Colonic mucosa (tissue), 4 donors: ENCODE measurements around the gene VPREB3. TPM values are rescaled to one million over a fixed set of nuclear protein-coding genes. Genes with fewer than 3 reads are reported as not detected.
A peak's percentile ranks its signal among the peaks of the same experiment; 100 is the strongest.

Experiments used
- DNase-seq: peaks from one replicate; pipeline ENCODE4 v3.0.0-alpha.2; 2020
- H3K27ac ChIP-seq: fragments of 200-600 bp; one replicate; pipeline ENCODE4 v1.8.0; 2021
- H3K27me3 ChIP-seq: fragments of 200-600 bp; one replicate; pipeline ENCODE4 v1.8.0; 2021
- H3K36me3 ChIP-seq: fragments of 200-600 bp; one replicate; pipeline ENCODE4 v1.8.0; 2021
- H3K4me1 ChIP-seq: fragments of 200-600 bp; one replicate; pipeline ENCODE4 v1.8.0; 2021; ENCODE audit warnings: mild to moderate bottlenecking
- H3K4me3 ChIP-seq: fragments of 200-600 bp; one replicate; pipeline ENCODE4 v1.8.0; 2021
- H3K9ac ChIP-seq, 2 donors: one replicate each; pipeline ENCODE4 v1.7.0; 2013; ENCODE audit warnings: control low read depth in 2 of 2, low read depth in 2 of 2, low read length in 2 of 2
- H3K9me3 ChIP-seq: fragments of 200-600 bp; one replicate; pipeline ENCODE4 v1.8.0; 2021
- intact Hi-C: fragments of 100-400 bp; cut with DNase I; formaldehyde crosslinking; loops from one replicate; pipeline ENCODE4 v1.14.1; 2022
- total RNA-seq, 2 donors: library from RNA; stranded (reverse); fragmentation: NEBNext Ultra II Directional in 1 of 2; extraction: Animal tissue kit (Norgen Biotek cat#: 25700) in 1 of 2; gene quantifications; one replicate each; pipeline ENCODE4 v1.2.1, GENCODE V29; 2021
- TF ChIP-seq, protein P1 (sequence below): fragments of 200-600 bp; IDR thresholded peaks from one replicate; pipeline ENCODE4 v1.8.0; 2022; ENCODE audit warnings: antibody characterized with exemption, mild to moderate bottlenecking
- donor health status: healthy.
- donor health status: DM: no; HTN: no; CAD: no.
- donor health status: DM: no; HTN: no; CAD: no.

The VPREB3 gene
- total RNA-seq, 2 donors from 2014 or later = 1.2 to 1.9 TPM

- H3K27me3 ChIP-seq = no peaks in the 10 kb centered on the region
- H3K27ac ChIP-seq = peak within 1 kb of the TSS; percentile 77
- peaks cover 10% of the 10 kb centered on the region for H3K4me1 ChIP-seq
- TF ChIP-seq, protein P1, sequence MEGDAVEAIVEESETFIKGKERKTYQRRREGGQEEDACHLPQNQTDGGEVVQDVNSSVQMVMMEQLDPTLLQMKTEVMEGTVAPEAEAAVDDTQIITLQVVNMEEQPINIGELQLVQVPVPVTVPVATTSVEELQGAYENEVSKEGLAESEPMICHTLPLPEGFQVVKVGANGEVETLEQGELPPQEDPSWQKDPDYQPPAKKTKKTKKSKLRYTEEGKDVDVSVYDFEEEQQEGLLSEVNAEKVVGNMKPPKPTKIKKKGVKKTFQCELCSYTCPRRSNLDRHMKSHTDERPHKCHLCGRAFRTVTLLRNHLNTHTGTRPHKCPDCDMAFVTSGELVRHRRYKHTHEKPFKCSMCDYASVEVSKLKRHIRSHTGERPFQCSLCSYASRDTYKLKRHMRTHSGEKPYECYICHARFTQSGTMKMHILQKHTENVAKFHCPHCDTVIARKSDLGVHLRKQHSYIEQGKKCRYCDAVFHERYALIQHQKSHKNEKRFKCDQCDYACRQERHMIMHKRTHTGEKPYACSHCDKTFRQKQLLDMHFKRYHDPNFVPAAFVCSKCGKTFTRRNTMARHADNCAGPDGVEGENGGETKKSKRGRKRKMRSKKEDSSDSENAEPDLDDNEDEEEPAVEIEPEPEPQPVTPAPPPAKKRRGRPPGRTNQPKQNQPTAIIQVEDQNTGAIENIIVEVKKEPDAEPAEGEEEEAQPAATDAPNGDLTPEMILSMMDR = peak; percentile 85
- DNase-seq = peak; percentile 90
- H3K36me3 ChIP-seq = no peaks in the 10 kb centered on the region
- peak within 1 kb of the TSS; percentile 80 for H3K4me3 ChIP-seq
- no peaks in the 10 kb centered on the region for H3K9me3 ChIP-seq
- intact Hi-C loops = loop anchor here (5.0 kb wide), 1 partner anchor 79 kb away; no protein-coding TSS in a partner anchor
- H3K9ac ChIP-seq = peak within 1 kb of the TSS; percentile 94 to 95
Measured at GRCh38 chr22:23767673-23768548, 13.7 kb upstream of the VPREB3 start, which contains the start of gene CHCHD10. Gene CHCHD10, minus strand, starts transcription at chr22:23767972. Its CDS starts 98 bp downstream, at chr22:23767874.

DNA sequence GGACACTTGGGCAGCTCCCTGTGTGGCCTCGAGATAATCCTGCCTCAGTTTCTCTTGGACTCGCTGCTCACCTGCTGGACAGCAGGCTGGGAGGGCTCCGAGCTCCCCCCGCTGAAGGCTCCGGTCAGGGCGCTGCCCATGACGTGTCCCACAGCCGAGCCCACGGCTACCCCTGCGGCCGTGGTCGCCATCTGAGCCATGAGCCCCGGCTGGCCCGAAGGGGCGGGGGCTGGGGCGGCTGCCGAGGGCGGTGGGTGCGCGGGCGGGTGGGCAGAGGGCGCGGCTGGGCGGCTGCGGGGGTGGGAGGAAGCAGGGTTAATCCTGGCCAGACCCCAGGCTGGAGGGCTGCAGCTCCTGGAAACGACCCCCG is 13.1 kb upstream of the VPREB3 start:
- intact Hi-C loops = loop anchor here (5.0 kb wide), 1 partner anchor 80 kb away; no protein-coding TSS in a partner anchor
- peak overlapping the region; percentile 80 for H3K4me3 ChIP-seq
- H3K9me3 ChIP-seq = no peaks in the 10 kb centered on the region
- peak overlapping the region; percentile 94 to 95 for H3K9ac ChIP-seq
- peaks cover 10% of the 10 kb centered on the region for H3K4me1 ChIP-seq
- no peak for DNase-seq
- no peaks in the 10 kb centered on the region for H3K27me3 ChIP-seq
- H3K27ac ChIP-seq = peak overlapping the region; percentile 77
- TF ChIP-seq, protein P1 = no peak
- H3K36me3 ChIP-seq = no peaks in the 10 kb centered on the region

DNA sequence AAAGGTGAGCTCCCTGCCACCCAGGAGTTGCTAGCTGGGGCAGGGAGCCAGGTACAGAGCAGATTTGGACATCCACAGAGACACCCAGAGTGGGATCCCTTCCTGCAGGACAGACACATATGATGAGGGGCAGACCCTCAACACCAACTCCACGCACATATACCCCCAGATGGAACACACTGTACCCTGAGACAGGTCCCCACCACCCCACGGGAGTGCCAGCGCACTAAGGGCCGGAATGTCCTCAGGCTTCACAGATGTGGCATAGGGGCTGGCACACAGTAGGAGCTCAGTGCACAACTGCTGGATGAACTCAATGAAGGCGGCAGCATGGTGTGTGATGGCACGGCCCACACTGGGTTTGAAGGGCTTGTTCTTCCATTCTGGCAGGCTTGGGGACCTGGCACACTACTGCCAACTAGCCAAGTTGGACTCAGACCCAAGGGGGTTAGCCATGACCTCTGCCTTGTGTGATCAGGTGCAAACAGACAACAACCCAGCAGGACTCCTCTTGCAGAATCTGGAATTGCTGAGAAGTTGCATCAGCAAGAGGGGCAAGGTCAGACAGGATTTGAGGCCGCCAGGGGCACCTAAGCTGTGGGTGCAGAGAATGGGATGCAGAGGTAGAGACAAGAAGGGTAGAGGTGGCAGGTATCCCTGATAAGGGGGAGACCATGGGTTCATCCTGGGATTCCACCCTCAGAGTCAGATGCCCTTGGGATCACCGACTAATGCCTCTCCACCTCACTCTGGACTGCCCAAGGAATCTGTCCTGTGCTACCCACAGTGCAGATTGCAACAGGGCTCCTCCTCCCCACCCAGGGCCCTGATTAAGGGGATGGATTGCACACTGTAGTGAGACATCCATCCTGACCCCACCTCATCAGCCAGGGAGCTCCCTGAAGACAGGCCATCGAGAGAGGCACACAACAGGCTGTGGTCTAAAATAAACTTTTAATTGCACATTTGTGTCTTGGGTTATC is 11.0 kb upstream of the VPREB3 start:
- no peak for DNase-seq
- Histone ChIP-seq H3K4me1 (peaks cover 4% of the 10 kb centered on the region), H3K27ac (no peak overlapping the region), H3K9me3 (no peaks in the 10 kb centered on the region), H3K4me3 (no peak overlapping the region), H3K36me3 (no peaks in the 10 kb centered on the region), H3K27me3 (no peaks in the 10 kb centered on the region), H3K9ac (no peak overlapping the region)
- TF ChIP-seq, protein P1 = no peak
- intact Hi-C loops = loop anchor here (5.0 kb wide), 1 partner anchor 82 kb away; no protein-coding TSS in a partner anchor

DNA sequence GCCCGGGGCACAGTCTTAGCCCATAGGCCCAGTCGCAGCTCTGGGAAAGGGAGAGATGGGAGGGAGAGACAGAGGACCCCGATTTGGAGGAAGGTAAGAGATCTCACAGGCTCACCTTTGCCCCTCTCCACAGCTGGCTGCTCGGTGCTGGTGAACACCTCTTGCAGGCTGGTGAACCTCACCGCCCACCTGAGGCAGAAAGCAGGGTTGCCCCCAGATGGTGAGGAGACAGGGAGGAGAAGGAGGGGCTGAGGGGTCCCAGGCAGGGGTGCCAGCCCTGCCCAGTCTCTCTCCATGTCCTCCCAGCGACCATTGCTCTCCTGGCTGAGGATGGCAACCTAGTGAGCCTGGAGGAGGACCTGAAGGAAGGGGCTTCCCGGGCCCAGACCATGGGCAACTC is 9.7 kb upstream of the VPREB3 start:
- no peak overlapping the region for H3K4me3 ChIP-seq

More for the DNA sequence above, 9.7 kb upstream of the VPREB3 start:
- DNase-seq = no peak
- Histone ChIP-seq H3K36me3 (no peaks in the 10 kb centered on the region), H3K27me3 (no peaks in the 10 kb centered on the region), H3K9me3 (no peaks in the 10 kb centered on the region), H3K9ac (no peak overlapping the region), H3K4me1 (peaks cover 2% of the 10 kb centered on the region), H3K27ac (no peak overlapping the region)
- intact Hi-C loops = no loop called here
- TF ChIP-seq, protein P1 = no peak
